Astrocyte (in vitro differentiated cells and primary cell): ENCODE results near the gene C2orf68. TPM values are rescaled to one million over a fixed set of nuclear protein-coding genes. Genes with fewer than 3 reads are reported as not detected.

ENCODE experiments used
- DNase-seq: peaks from one replicate; pipeline ENCODE4 v3.0.0-alpha.2; 2010; ENCODE audit warnings: low read depth
- FAIRE-seq: peaks from 2 replicates; lab custom pipeline; 2011; peaks lifted over from hg19 to GRCh38; lab: Jason Lieb, UNC
- H2AFZ ChIP-seq: 2 replicates; pipeline ENCODE4 v1.6.0; 2012; ENCODE audit warnings: low read depth, low read length, inconsistent platforms
- H3K27ac ChIP-seq: 2 replicates; pipeline ENCODE4 v1.5.1; 2011; ENCODE audit warnings: low read depth, low read length, inconsistent platforms
- H3K27me3 ChIP-seq: 2 replicates; pipeline ENCODE4 v1.6.0; 2011; ENCODE audit warnings: low read length, inconsistent platforms; ENCODE audit not compliant: insufficient read depth
- H3K36me3 ChIP-seq: 2 replicates; pipeline ENCODE4 v1.5.1; 2011; ENCODE audit warnings: low read length, inconsistent platforms; ENCODE audit not compliant: insufficient read depth
- H3K4me1 ChIP-seq: 2 replicates; pipeline ENCODE4 v1.5.1; 2011; ENCODE audit warnings: low read length, inconsistent platforms; ENCODE audit not compliant: insufficient read depth
- H3K4me2 ChIP-seq: 2 replicates; pipeline ENCODE4 v1.6.0; 2012; ENCODE audit warnings: low read length, inconsistent platforms
- H3K4me3 ChIP-seq: 2 replicates; pipeline ENCODE4 v1.5.1; 2011; ENCODE audit warnings: low read depth, mild to moderate bottlenecking, low read length, inconsistent platforms; ENCODE audit not compliant: insufficient read depth
- H3K79me2 ChIP-seq: 2 replicates; pipeline ENCODE4 v1.6.0; 2012; ENCODE audit warnings: mild to moderate bottlenecking, low read length, inconsistent platforms; ENCODE audit not compliant: insufficient read depth
- H3K9ac ChIP-seq: 2 replicates; pipeline ENCODE4 v1.6.0; 2012; ENCODE audit warnings: mild to moderate bottlenecking, low read length, inconsistent platforms
- H3K9me3 ChIP-seq: 2 replicates; pipeline ENCODE4 v1.5.1; 2012; ENCODE audit warnings: low read depth, mild to moderate bottlenecking, low read length, inconsistent platforms; ENCODE audit not compliant: insufficient read depth
- H4K20me1 ChIP-seq: 2 replicates; pipeline ENCODE4 v1.6.0; 2012; ENCODE audit warnings: low read length, inconsistent platforms; ENCODE audit not compliant: insufficient read depth
- H3K27ac Mint-ChIP-seq: one replicate; pipeline ENCODE4 v1.8.0; 2021; ENCODE audit warnings: mild to moderate bottlenecking, mixed read lengths; ENCODE audit not compliant: unreplicated experiment
- H3K27me3 Mint-ChIP-seq: one replicate; pipeline ENCODE4 v1.8.0; 2021; ENCODE audit warnings: low read depth, mixed read lengths; ENCODE audit not compliant: unreplicated experiment
- H3K36me3 Mint-ChIP-seq: one replicate; pipeline ENCODE4 v1.8.0; 2021; ENCODE audit warnings: low read depth, mixed read lengths; ENCODE audit not compliant: unreplicated experiment
- H3K4me1 Mint-ChIP-seq: one replicate; pipeline ENCODE4 v1.8.0; 2021; ENCODE audit warnings: low read depth, mixed read lengths; ENCODE audit not compliant: unreplicated experiment
- H3K4me3 Mint-ChIP-seq: one replicate; pipeline ENCODE4 v1.8.0; 2021; ENCODE audit warnings: mild to moderate bottlenecking, moderate library complexity, mixed read lengths; ENCODE audit not compliant: unreplicated experiment
- H3K9me3 Mint-ChIP-seq: one replicate; pipeline ENCODE4 v1.8.0; 2021; ENCODE audit warnings: mild to moderate bottlenecking, mixed read lengths; ENCODE audit not compliant: unreplicated experiment
- CTCF ChIP-seq: IDR thresholded peaks from 2 replicates; pipeline ENCODE4 v1.5.1; 2011; ENCODE audit warnings: low read depth, mild to moderate bottlenecking, inconsistent platforms, low read length, moderate library complexity; ENCODE audit not compliant: insufficient read depth
- EZH2 ChIP-seq: IDR thresholded peaks from 2 replicates; pipeline ENCODE4 v1.6.1; 2012; ENCODE audit warnings: mild to moderate bottlenecking, low read length, inconsistent platforms; ENCODE audit not compliant: insufficient read depth
- total RNA-seq: library from RNA; stranded (reverse); gene quantifications from 2 replicates; pipeline ENCODE4 v1.2.1, GENCODE V29; 2021

Gene C2orf68
- total RNA-seq, 1 donor from 2014 or later, result 17.8 TPM

GRCh38 chr2:85589181-85589580, 22.7 kb downstream of the C2orf68 start:
- Histone ChIP-seq H3K4me3 (no peak overlapping the region), H3K27me3 (no peaks in the 10 kb centered on the region), H3K79me2 (peaks cover 6% of the 10 kb centered on the region), H3K4me1 (peaks cover 35% of the 10 kb centered on the region), H2AFZ (no peak overlapping the region), H3K9me3 (no peaks in the 10 kb centered on the region), H3K27ac (no peak overlapping the region), H4K20me1 (no peaks in the 10 kb centered on the region), H3K4me2 (no peak overlapping the region), H3K36me3 (no peaks in the 10 kb centered on the region), H3K9ac (no peak overlapping the region)
- no peak overlapping the region for H3K4me3 Mint-ChIP-seq
- FAIRE-seq, result no peak
- DNase-seq, result no peak
- peaks cover 1% of the 10 kb centered on the region for H3K36me3 Mint-ChIP-seq
- TF ChIP-seq CTCF (no peak), EZH2 (no peak)
- H3K27me3 Mint-ChIP-seq, result no peaks in the 10 kb centered on the region
- no peak overlapping the region for H3K27ac Mint-ChIP-seq
- peaks cover 3% of the 10 kb centered on the region for H3K9me3 Mint-ChIP-seq
- H3K4me1 Mint-ChIP-seq, result peaks cover 53% of the 10 kb centered on the region

- Histone ChIP-seq H4K20me1 (no peaks in the 10 kb centered on the region), H2AFZ (no peak overlapping the region), H3K9me3 (no peaks in the 10 kb centered on the region), H3K9ac (no peak overlapping the region), H3K4me2 (no peak overlapping the region), H3K4me1 (peaks cover 38% of the 10 kb centered on the region), H3K27ac (no peak overlapping the region), H3K79me2 (peaks cover 6% of the 10 kb centered on the region), H3K27me3 (no peaks in the 10 kb centered on the region), H3K4me3 (no peak overlapping the region), H3K36me3 (no peaks in the 10 kb centered on the region)
- no peak for TF ChIP-seq EZH2
- no peak for TF ChIP-seq CTCF
- Mint-ChIP-seq H3K36me3 (peaks cover 2% of the 10 kb centered on the region), H3K27me3 (no peaks in the 10 kb centered on the region), H3K4me3 (no peak overlapping the region), H3K9me3 (peaks cover 3% of the 10 kb centered on the region), H3K4me1 (peaks cover 55% of the 10 kb centered on the region), H3K27ac (peak overlapping the region; percentile 37)
- DNase-seq, result no peak
- FAIRE-seq, result no peak
These were observed 23.2 kb downstream of the C2orf68 start for GRCh38 chr2:85588645-85589044.

- H3K4me1 ChIP-seq, result peaks cover 38% of the 10 kb centered on the region
- H3K79me2 ChIP-seq, result peaks cover 6% of the 10 kb centered on the region
- FAIRE-seq (no peak), DNase-seq (no peak)
- Mint-ChIP-seq H3K36me3 (peaks cover 3% of the 10 kb centered on the region), H3K4me1 (peaks cover 53% of the 10 kb centered on the region), H3K27ac (peak overlapping the region; percentile 37), H3K9me3 (peaks cover 3% of the 10 kb centered on the region), H3K27me3 (peaks cover 2% of the 10 kb centered on the region), H3K4me3 (no peak overlapping the region)
- no peak overlapping the region for H2AFZ ChIP-seq
- no peak overlapping the region for H3K9ac ChIP-seq
- no peaks in the 10 kb centered on the region for H3K36me3 ChIP-seq
- TF ChIP-seq CTCF (no peak), EZH2 (no peak)
- H3K4me3 ChIP-seq, result no peak overlapping the region
- H3K9me3 ChIP-seq, result no peaks in the 10 kb centered on the region
- no peak overlapping the region for H3K27ac ChIP-seq
- no peaks in the 10 kb centered on the region for H4K20me1 ChIP-seq
- no peaks in the 10 kb centered on the region for H3K27me3 ChIP-seq
- no peak overlapping the region for H3K4me2 ChIP-seq
These were observed 23.6 kb downstream of the C2orf68 start for GRCh38 chr2:85588236-85588635.
